HPDE6-E6E7 (cell line): ENCODE measurements around the gene PATL1.
"Not testable (repeated sequence)": the region's sequence is repeated elsewhere in the genome, so short reads cannot be mapped to it uniquely, and the experiment has no call there.

Experiments used
- DNase-seq: peaks from one replicate; pipeline ENCODE4 v3.0.0; 2011; ENCODE audit warnings: missing footprints; ENCODE audit errors: extremely low spot score

The PATL1 gene, protein sequence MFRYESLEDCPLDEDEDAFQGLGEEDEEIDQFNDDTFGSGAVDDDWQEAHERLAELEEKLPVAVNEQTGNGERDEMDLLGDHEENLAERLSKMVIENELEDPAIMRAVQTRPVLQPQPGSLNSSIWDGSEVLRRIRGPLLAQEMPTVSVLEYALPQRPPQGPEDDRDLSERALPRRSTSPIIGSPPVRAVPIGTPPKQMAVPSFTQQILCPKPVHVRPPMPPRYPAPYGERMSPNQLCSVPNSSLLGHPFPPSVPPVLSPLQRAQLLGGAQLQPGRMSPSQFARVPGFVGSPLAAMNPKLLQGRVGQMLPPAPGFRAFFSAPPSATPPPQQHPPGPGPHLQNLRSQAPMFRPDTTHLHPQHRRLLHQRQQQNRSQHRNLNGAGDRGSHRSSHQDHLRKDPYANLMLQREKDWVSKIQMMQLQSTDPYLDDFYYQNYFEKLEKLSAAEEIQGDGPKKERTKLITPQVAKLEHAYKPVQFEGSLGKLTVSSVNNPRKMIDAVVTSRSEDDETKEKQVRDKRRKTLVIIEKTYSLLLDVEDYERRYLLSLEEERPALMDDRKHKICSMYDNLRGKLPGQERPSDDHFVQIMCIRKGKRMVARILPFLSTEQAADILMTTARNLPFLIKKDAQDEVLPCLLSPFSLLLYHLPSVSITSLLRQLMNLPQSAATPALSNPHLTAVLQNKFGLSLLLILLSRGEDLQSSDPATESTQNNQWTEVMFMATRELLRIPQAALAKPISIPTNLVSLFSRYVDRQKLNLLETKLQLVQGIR

DNA sequence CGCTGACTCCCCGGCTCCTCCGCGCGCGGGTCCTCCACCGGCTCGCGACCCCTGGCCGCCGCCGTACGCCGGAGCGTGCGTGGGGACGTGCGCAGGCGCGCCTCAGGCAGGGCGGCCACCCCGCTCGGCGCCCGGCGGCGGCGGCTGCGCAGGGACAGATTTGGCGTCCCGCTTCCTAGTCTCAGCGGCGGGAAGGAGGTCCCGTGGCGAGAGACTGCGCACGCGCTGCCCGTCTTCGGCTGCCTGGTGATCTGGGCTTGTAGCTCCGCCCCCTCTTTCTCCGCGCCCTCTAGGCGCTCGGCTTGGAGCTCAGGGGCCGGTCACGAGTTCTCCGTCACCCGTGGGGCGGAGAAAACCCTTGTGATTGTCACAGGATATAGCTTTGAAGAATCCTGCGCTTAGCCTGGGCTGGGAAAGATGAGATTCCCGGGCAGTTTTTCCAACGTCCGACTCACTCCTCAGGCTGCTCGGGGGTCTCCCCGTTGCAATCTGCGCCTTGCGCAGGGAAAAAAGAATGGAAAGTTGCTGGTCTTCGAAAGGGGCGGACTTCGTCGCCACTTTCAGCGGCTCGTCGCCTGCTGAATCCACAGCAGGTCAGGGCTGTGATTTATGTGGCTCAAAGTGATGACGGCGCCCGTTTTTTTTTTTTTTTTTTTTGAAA is at the start of gene PATL1:
Gene PATL1, minus strand, starts transcription at position 88 of the 661 bp plus-strand sequence. CDS start 142 bp downstream, outside the sequence.
- DNase-seq = peak; percentile 97

DNA sequence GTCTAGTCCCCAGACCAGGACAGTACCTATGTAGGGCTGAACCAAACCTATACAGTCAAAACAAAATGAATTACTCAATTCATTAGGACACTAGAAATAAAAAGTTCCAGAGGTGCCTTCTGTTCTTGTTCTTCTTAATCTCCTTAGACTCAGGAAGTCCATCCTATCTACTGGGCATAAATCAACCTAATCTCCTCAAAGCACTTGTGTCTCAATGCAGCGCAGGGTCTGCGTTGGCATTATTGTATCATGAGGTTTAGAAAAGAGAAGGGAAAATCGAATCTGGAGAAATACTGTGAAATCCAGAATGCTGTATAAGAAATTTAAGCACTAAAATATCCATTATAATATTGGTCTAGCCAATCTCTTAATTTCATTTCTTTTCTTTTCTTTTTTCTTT is 47.2 kb upstream of the PATL1 start:
- no peak for DNase-seq

DNA sequence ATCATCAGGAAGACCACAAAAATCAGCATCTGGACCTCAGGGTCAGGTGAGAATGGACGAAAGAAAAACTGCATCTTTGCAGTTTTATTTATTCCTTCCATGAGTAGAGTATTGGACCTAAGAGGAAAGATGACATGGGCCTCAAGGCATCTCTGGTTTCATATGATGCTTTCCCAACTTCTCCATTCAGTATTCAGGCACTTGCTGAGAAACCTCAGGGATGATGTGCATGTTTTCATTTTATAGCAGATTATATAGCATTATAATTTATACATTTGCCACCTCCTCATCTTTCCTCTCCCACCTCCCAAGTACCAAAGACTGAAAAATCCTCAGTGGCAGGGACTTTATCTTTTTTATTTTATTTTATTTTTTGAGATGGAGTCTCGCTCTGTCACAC is 44.9 kb upstream of the PATL1 start, which contains the start of gene OR10V1:
Gene OR10V1, minus strand, starts transcription at position 101 of the 400 bp plus-strand sequence. Its CDS starts 0 bp downstream, at position 101.
- DNase-seq = no peak

DNA sequence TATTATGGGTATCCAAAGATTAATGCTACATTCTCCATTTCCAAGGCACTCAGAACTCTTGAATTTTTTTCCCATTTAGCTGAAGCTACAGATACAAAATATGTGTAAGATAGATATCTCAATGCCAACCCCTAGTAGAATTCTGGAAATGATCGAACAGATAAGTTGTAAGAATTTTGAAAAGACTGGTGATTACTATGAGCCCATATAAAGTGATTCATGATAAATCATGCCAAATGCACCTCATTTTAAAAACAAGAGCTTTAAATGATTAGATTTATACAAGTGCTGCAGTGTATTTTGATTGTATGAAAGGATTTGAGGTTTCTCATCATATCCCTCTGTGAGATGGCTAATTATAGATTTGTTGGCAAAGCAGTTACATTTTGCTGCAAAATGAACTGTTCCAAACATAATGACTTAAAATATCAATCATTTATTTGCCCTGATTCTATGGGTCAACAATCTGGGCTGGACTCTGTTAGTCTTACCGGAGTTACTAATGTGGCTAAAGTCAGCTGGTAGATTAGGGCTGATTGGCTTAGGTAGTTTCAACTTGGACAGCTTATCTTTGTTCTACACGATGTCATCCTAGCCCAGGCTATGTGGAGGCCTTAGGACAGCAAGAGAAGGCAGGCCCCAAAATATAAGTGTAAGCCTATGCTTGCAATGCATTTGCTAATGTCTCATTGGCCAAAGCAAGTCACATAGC is 41.5 kb upstream of the PATL1 start:
- DNase-seq = no peak

DNA sequence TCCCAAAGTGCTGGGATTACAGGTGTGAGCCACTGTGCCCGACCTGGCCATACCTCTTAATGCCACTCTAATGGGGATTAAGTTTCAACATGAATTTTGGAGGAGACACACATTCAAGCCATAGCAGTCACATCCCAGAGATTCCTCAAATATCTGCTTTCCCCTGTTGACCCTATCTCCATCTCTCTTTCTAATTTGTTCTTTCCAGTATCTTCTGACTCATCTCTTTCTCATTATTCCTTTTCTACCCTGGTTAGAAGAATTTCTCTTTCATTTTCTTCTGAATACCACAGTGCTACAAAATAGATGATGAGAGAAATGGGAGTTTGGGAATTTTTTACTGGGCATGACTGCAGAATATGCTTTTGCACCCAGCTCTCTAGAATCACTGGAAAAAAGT is 39.7 kb upstream of the PATL1 start:
- no peak for DNase-seq

DNA sequence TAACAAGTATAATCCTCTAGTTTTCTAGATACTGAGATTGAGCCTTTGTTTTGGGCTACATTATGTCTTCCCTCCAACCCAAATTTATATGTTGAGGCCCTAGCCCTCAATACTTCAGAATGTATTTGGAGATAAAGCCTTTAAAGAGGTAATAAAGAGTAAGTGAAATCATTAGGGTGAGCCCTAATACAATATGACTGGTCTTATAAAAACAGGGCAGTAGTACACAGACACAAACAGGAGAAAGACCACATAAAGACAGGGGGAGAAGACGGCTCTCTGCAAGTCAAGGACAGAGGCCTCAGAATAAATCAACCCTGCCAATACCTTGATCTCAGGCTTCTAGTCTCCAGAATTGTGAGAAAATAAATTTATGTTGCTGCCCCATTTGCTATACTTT is 38.5 kb upstream of the PATL1 start:
- DNase-seq = no peak

DNA sequence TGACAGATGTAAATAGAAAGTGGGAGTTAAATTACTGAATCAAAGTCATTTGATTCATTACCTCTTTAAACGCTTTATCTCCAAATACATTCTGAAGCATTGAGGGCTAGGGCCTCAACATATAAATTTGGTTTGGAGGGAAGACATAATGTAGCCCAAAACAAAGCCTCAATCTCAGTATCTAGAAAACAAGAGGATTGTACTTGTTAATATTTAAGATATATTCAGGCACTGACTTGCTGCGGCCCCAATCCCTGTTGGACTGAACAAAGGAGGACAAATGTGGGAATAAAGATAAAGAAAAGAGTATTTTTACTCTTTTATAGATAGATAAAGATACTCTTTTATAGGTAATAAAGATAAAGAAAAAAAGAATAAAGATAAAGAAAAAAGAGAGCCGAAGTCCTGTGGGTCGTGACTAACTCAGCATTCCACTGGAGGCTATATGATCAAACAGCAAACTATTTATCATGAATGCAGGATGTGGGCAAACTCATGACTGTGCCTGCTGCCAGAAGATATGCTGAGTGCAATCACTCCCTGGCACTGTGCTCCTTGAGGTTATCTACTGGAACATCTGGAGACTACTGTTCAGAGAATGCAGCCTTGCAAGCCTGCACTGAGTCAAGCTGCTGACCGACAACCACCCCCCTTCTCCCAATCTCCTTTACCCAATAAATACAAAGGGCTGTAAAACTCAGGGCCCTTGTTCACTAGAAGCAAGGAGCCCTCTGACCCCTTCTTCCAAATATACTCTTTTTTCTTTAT is 37.9 kb upstream of the PATL1 start:
- DNase-seq = peak; percentile 46

DNA sequence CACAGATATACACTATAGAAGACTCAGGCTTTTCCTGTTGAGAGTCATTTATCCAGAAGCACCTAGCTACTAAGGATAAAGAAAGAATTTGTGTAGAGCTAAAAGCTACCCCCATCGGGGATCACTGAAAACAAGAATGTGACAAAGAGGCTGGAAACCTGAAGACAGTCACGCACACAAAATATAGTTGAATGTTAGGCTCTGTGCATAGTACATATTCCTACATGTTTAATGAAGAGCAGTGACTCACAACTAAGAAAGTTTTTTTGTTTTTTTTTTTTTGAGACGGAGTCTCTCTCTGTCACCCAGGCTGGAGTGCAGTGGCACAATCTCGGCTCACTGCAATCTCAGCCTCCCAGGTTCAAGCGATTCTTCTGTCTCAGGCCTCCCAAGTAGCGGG is 36.5 kb upstream of the PATL1 start:
- DNase-seq = no peak

DNA sequence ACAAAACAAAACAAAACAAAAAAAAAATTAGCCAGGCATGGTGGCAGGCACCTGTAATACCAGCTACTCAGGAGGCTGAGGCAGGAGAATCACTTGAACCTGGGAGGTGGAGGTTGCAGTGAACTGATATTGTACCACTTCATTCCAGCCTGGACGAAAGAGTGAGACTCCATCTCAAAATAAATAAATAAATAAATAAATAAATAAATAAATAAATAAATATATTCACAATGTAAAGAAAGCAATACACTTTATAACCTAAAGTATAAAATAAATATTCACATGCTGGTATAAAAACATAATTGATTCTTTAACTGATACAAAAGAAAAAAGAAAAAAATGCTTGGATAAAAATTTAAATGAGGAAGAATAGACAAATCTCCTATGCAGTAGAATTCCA is 34.7 kb upstream of the PATL1 start:
- DNase-seq = not testable (repeated sequence)

DNA sequence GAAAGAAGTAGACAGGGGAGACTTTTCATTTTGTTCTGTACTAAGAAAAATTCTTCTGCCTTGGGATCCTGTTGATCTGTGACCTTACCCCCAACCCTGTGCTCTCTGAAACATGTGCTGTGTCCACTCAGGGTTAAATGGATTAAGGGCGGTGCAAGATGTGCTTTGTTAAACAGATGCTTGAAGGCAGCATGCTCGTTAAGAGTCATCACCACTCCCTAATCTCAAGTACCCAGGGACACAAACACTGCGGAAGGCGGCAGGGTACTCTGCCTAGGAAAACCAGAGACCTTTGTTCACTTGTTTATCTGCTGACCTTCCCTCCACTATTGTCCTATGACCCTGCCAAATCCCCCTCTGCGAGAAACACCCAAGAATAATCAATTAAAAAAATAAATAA is 31.3 kb upstream of the PATL1 start:
- not testable (repeated sequence) for DNase-seq

DNA sequence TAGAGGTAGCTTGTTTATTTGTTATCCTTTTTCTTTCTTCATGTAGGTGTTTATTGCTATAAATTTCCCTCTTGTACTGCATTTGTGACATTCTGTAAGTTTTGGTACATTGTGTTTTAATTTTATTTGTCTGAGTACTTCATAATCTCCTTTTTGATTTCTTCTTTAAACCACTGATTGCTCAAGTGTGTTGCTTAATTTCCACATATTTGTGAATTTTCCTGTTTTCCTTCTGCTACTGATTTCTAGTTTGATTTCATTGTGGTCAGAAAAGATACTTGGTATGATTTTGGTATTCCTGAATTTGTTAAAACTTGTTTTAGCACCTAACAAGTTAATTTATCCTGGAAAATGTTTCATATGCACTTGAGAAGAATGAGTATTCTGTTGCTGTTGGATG is 29.7 kb upstream of the PATL1 start:
- DNase-seq = no peak

DNA sequence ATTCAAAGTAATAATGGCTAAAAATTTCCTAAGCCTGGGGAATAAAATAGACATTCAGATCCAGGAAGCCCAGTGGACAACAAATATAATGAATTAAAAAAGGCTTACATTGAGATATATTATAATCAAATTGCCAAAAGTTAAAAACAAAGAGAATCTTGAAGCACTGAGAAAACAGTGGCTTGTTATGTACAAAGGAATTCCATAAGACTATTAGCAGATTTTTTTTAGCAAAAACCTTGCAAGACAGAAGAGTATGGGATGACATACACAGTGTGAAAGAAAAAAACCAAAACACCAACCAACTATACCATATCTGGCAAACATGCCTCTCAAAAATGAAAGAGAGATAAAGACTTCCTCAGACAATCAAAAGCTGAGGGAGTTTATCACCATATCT is 24.1 kb upstream of the PATL1 start:
- no peak for DNase-seq

DNA sequence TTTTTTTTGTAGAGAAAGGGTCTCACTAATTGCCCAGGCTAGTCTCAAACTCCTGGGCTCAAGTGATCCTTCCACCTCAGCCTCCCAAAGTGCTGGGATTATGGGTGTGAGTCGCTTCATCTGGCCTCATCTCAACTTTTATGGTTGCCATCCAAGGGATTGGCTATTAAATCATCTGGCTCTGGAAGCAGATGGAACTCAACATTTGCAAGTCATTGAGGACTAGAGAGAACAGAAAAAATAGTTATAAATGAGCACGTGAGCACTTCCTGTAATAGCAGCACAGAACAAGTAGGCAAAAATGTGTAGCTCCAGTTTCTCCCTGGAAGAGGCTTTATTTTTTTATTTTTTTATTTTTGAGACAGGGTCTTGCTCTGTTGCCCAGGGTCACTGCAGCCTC is 22.3 kb upstream of the PATL1 start:
- DNase-seq = no peak

DNA sequence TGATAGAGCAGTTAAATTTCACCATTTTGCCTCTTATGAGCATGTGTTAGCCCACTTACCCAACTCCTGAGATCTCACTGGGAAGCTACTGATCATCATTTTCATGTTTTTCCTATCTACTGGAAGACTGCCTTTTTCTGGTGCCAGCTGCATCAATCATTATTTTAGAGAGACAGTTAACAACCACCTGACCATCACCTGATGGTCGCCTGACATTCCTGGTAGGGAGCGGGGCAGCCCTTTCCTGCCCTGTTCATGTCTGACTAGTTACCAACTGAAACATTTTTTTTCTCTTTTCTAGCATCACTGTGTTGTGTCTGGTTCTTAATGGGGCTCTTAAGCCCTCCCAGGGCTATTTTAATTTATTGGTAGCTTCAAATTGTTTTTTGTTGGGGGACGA is 20.2 kb upstream of the PATL1 start:
- no peak for DNase-seq

DNA sequence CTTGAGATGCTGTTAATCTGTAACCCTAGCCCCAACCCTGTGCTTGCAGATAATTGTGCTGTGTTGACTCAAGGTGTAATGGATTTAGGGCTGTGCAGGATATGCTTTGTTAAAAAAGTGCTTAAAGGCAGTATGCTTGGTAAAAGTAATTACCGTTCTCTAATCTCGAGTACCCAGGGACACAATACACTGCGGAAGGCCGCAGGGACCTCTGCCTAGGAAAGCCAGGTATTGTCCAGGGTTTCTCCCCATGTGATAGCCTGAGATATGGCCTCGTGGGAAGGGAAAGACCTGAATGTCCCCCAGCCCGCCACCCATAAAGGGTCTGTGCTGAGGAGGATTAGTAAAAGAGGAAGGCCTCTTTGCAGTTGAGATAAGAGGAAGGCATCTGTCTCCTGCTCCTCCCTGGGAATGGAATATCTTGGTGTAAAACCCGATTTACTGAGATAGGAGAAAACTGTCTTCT is 12.5 kb upstream of the PATL1 start:
- not testable (repeated sequence) for DNase-seq

DNA sequence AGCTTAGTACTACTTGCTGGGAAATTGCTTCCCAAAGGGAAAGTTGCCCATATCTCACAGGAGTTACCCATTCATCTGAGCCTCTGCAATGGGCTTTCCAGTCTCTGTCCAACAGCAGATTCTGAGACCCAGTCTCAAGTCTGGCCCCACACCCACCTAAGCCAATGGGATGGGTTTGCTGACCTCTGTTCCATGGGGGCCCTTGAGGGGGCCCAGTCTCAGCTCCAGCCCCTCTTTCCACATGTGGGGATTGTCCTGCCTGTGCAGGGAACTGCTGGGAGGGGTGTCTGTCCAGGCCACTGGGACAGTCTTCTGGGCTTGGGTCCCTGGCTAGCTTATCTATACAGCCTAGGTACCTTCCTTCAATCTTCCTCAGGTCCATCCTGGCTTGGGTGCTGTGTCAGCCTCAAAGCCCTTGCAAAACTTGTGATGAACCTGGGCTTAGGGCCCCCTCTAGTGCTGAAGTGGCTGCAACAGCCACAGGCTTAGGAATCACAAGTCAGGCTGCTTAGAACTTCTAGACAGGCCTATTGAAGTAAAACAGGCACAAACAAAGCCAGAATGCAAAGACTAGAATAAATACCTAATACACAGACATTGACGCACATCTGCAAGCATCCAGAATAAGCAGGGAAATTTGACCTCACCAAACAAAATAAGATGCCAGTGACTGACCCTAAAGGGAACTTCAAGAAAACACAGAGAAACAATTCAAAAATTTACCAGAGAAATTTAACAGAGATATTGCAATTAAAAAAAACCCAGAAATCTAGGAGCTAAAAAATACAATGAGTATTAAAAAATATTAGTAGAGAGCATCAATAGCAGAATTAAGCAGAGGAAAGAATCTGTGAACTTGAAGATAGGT is 11.7 kb upstream of the PATL1 start:
- DNase-seq = peak; percentile 67

DNA sequence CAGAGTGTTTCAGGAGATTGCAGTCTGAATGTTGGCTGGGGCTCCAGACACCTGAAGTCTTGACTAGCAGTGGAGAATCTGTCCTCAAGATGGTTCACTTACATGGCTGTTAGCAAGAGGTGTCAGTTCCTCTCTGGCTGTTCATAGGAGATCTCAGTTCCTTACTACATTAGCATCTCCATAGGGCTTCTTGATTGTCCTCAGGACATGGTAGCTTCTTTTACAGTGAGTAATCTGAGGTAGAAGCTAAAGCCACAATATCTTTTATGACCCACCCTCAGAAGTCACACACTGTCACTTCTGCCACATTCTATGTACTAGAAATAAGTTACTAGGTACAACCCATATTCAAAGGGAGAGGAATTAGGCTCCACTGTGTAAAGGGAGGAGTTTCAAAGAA is 10.5 kb upstream of the PATL1 start:
- no peak for DNase-seq

DNA sequence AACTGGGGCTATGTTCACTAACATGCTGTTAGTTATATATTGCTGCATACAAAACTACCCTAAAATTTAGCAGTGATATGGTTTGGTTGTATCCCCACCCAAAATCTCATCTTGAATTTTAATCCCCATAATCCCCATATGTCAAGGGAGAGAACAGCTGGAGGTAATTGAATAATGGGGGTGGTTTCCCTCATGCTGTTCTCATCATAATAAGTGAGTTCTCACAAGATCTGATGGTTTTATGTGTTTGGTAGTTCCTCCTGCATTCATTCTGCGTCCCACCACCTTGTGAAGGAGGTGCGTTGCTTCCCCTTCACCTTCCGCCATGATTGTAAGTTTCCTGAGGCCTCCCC is 10.0 kb upstream of the PATL1 start:
- DNase-seq = no peak

DNA sequence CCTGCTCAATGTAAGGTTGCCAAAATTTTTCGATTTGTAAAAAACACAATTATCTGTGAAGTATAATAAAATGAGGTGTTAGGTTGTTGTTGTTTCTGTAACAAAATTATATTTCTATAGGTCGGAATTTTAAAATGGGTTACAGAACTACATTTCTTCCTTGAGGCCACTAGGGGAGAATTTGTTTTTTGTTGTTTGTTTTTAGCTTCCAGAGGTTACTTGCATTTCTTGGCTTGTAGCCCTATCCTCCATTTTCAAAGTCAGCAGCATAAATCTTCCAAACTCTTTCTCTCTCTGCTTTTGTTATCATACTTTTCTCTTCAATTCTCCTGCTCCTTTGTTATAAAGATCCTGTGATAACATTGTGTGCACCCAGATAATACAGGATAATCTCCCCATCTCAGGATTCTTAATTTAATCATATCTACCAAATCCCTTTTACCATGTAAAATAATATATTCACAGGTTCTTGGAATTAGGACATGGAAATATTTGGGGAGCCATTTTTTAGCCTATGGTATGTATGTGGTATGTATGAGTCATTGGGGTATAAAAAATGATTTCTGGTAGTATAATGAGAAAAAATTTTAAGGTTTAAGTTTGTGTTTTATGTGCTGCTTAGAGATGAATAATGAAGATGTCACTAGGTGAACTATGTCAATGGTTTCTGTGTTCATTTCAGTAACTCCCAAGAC is 9.4 kb upstream of the PATL1 start:
- no peak for DNase-seq
